Thyroid gland (tissue), 4 donors: ENCODE data around the gene ALDH5A1. TPM values are rescaled to one million over a fixed set of nuclear protein-coding genes. Genes with fewer than 3 reads are reported as not detected.

Experiments
- DNase-seq, 2 donors: peaks; one replicate each; pipeline ENCODE4 v3.0.0-alpha.2; 2019
- H3K27ac ChIP-seq, 3 donors: fragments of 200-600 bp; sonication (generic); 1 replicate in 2 of 3; 2 replicates in 1 of 3; pipeline ENCODE4 v1.5.1; 2016 to 2019; ENCODE audit warnings: mild to moderate bottlenecking in 1 of 3, moderate library complexity in 1 of 3
- H3K27me3 ChIP-seq: fragments of 200-600 bp; sonication (generic); one replicate; pipeline ENCODE4 v1.5.1; 2019
- H3K36me3 ChIP-seq, 2 donors: fragments of 200-600 bp; sonication (generic); one replicate each; pipeline ENCODE4 v1.5.1; 2016 to 2019
- H3K4me1 ChIP-seq, 2 donors: fragments of 200-600 bp; sonication (generic); one replicate each; pipeline ENCODE4 v1.5.1; 2017 to 2019
- H3K4me3 ChIP-seq, 3 donors: fragments of 200-600 bp; sonication (generic); replicated peaks in 1 of 3; 1 replicate in 2 of 3; 2 replicates in 1 of 3; pipeline ENCODE4 v1.5.1; 2016; ENCODE audit warnings: mild to moderate bottlenecking in 1 of 3
- H3K9me3 ChIP-seq: fragments of 200-600 bp; sonication (generic); one replicate; pipeline ENCODE4 v1.5.1; 2017
- POLR2A ChIP-seq, 2 donors: fragments of 450-650 bp; IDR thresholded peaks; one replicate each; pipeline ENCODE4 v1.6.1; 2017; ENCODE audit warnings: antibody characterized with exemption in 2 of 2, mild to moderate bottlenecking in 2 of 2, moderate library complexity in 1 of 2
- WGBS, 2 donors: methylation state at CpG; one replicate each; pipeline ENCODE4 v1.1.5; 2017; 5-methylcytosine and 5-hydroxymethylcytosine counted together
- intact Hi-C: fragments of 100-400 bp; cut with DNase I; formaldehyde crosslinking; loops from one replicate; pipeline ENCODE4 v1.15.1; 2023
- total RNA-seq, 4 donors: library from RNA; depleted of rRNA; stranded (reverse); fragments of >200 nt; gene quantifications; one replicate each; pipeline ENCODE4 v1.2.3, GENCODE V29; 2016
- TF ChIP-seq, protein P1 (sequence below), 6 experiments: fragments of 200-600 bp in 3 of 6; fragments of 450-650 bp in 3 of 6; sonication (generic) in 3 of 6; IDR thresholded peaks; one replicate each; pipeline ENCODE4 v1.5.1; 2016 to 2019; ENCODE audit warnings: antibody characterized with exemption in 6 of 6, mild to moderate bottlenecking in 2 of 6, inconsistent platforms in 1 of 6, moderate library complexity in 1 of 6

Gene ALDH5A1
- total RNA-seq, 4 donors from 2014 or later: 10.7 to 20.4 (median 18.8) TPM

DNA sequence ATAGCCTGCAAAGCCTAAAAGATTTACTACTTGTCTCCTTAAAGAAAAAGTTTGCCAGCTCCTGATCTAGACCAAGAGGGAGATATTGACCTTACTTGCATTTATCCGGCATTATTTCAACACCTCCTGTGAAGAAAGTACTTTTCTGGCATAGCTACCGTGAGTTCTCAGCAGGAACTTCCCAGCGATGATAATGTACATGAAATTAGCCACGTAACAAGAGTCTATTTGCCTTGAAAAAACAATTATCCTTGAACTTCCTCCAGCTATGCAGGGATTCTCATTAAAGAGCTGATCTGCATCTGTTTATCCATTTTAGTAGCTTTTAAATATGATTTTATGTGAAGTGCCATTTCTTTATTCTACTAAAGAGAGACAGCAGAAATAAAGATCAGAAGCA lies 41.7 kb downstream of the ALDH5A1 start:
- intact Hi-C loops: no loop called here
- TF ChIP-seq, protein P1, sequence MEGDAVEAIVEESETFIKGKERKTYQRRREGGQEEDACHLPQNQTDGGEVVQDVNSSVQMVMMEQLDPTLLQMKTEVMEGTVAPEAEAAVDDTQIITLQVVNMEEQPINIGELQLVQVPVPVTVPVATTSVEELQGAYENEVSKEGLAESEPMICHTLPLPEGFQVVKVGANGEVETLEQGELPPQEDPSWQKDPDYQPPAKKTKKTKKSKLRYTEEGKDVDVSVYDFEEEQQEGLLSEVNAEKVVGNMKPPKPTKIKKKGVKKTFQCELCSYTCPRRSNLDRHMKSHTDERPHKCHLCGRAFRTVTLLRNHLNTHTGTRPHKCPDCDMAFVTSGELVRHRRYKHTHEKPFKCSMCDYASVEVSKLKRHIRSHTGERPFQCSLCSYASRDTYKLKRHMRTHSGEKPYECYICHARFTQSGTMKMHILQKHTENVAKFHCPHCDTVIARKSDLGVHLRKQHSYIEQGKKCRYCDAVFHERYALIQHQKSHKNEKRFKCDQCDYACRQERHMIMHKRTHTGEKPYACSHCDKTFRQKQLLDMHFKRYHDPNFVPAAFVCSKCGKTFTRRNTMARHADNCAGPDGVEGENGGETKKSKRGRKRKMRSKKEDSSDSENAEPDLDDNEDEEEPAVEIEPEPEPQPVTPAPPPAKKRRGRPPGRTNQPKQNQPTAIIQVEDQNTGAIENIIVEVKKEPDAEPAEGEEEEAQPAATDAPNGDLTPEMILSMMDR (IDR thresholded peaks at IDR 0.05): no peak
- no peak for TF ChIP-seq POLR2A (IDR thresholded peaks at IDR 0.05)
- H3K36me3 ChIP-seq: peaks cover 11 to 16% of the 10 kb centered on the region in 2 donors
- H3K27me3 ChIP-seq: no peaks in the 10 kb centered on the region
- H3K4me1 ChIP-seq: no peaks in the 10 kb centered on the region
- H3K9me3 ChIP-seq: no peaks in the 10 kb centered on the region
- no peak overlapping the region for H3K27ac ChIP-seq
- no peak for DNase-seq
- 88 to 91% methylated on average over 4 of the region's 4 CpGs for WGBS, 2 donors
- H3K4me3 ChIP-seq: no peak overlapping the region

GRCh38 chr6:24537082-24537699 lies 42.4 kb downstream of the ALDH5A1 start:
- Histone ChIP-seq H3K4me3 (no peak overlapping the region), H3K9me3 (no peaks in the 10 kb centered on the region), H3K36me3 (peaks cover 11 to 12% of the 10 kb centered on the region in 2 donors), H3K27ac (no peak overlapping the region), H3K27me3 (no peaks in the 10 kb centered on the region), H3K4me1 (no peaks in the 10 kb centered on the region)
- no peak for TF ChIP-seq POLR2A (IDR thresholded peaks at IDR 0.05)
- TF ChIP-seq, protein P1 (IDR thresholded peaks at IDR 0.05): no peak
- DNase-seq: no peak
- 93 to 98% methylated on average over 8 of the region's 8 CpGs for WGBS, 2 donors
- intact Hi-C loops: no loop called here

DNA sequence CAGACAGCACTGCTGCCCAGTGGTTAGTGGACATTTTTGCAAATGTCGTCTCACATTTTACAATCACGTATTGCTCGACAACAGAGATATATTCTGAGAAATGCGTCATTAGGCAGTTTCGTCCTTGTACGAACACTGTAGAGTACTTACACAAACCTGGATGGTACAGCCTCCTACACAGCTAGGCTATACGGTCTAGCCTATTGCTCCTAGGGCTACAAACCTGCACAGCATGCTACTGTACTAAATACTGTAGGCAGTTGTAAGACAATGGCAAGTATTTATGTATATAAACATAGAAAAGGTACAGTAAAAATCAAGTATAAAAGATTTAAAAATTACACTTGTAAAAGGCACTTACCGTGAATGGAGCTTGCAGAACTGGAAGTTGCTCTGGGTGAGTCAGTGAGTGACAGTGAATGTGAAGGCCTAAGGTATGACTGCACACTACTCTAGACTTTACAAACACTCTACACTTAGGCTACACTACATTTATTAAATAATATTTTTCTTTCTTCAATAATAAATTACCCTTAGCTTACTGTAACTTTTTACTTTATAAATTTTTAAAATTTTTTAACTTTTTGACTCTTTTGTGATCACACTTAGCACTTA lies 43.1 kb downstream of the ALDH5A1 start:
- Histone ChIP-seq H3K4me1 (no peaks in the 10 kb centered on the region), H3K4me3 (no peak overlapping the region), H3K27me3 (no peaks in the 10 kb centered on the region), H3K36me3 (peaks cover 11 to 12% of the 10 kb centered on the region in 2 donors), H3K9me3 (no peaks in the 10 kb centered on the region), H3K27ac (no peak overlapping the region)
- intact Hi-C loops: no loop called here
- TF ChIP-seq POLR2A (IDR thresholded peaks at IDR 0.05): no peak
- TF ChIP-seq, protein P1 (IDR thresholded peaks at IDR 0.05): no peak
- WGBS, 2 donors: 96 to 98% methylated on average over 8 of the region's 8 CpGs
- DNase-seq: no peak

- Histone ChIP-seq H3K27me3 (no peaks in the 10 kb centered on the region), H3K4me1 (no peaks in the 10 kb centered on the region), H3K4me3 (no peak overlapping the region), H3K9me3 (no peaks in the 10 kb centered on the region), H3K27ac (no peak overlapping the region), H3K36me3 (peaks cover 3 to 6% of the 10 kb centered on the region in 2 donors)
- TF ChIP-seq, protein P1 (IDR thresholded peaks at IDR 0.05): no peak
- no peak for TF ChIP-seq POLR2A (IDR thresholded peaks at IDR 0.05)
- intact Hi-C loops: no loop called here
- DNase-seq: no peak
- 75 to 79% methylated on average over 8 of the region's 8 CpGs for WGBS, 2 donors
Observed at GRCh38 chr6:24539416-24539815, 44.6 kb downstream of the ALDH5A1 start.

- H3K27me3 ChIP-seq: no peaks in the 10 kb centered on the region
- no peaks in the 10 kb centered on the region for H3K36me3 ChIP-seq
- no peaks in the 10 kb centered on the region for H3K4me1 ChIP-seq
- no peak overlapping the region for H3K27ac ChIP-seq
- TF ChIP-seq POLR2A (IDR thresholded peaks at IDR 0.05): no peak
- TF ChIP-seq, protein P1 (IDR thresholded peaks at IDR 0.05): no peak
- WGBS, 2 donors: 85 to 96% methylated on average over 3 of the region's 3 CpGs
- no peak for DNase-seq
- intact Hi-C loops: no loop called here
- no peak overlapping the region for H3K4me3 ChIP-seq
- no peaks in the 10 kb centered on the region for H3K9me3 ChIP-seq
Observed at GRCh38 chr6:24540197-24540596, 45.4 kb downstream of the ALDH5A1 start.
